DND-41 (cell line): ENCODE results near the gene NUDT4B.
"Not testable (repeated sequence)": the region's sequence is repeated elsewhere in the genome, so short reads cannot be mapped to it uniquely, and the experiment has no call there.

Source experiments
- CTCF ChIP-seq: IDR thresholded peaks from 2 replicates; pipeline ENCODE4 v1.5.1; 2012; ENCODE audit warnings: borderline replicate concordance, low read length, moderate library complexity, mild to moderate bottlenecking; ENCODE audit not compliant: poor library complexity, severe bottlenecking; ENCODE audit errors: extremely low read depth
- EZH2 ChIP-seq: IDR thresholded peaks from 3 replicates; pipeline ENCODE4 v1.6.1; 2012; ENCODE audit warnings: borderline replicate concordance, low read depth, mild to moderate bottlenecking, moderate library complexity, low read length, inconsistent platforms; ENCODE audit not compliant: severe bottlenecking

GRCh38 chr1:148793762-148794332, 45.3 kb downstream of the NUDT4B start:
- not testable (repeated sequence) for TF ChIP-seq CTCF, EZH2
